Measurements from ENCODE around the gene FOXN3. TPM values are rescaled to one million over a fixed set of nuclear protein-coding genes. Genes with fewer than 3 reads are reported as not detected.

The FOXN3 gene
- total and polyA plus RNA-seq, 9 donors = 56.9 to 172 (median 99.2) TPM

DNA sequence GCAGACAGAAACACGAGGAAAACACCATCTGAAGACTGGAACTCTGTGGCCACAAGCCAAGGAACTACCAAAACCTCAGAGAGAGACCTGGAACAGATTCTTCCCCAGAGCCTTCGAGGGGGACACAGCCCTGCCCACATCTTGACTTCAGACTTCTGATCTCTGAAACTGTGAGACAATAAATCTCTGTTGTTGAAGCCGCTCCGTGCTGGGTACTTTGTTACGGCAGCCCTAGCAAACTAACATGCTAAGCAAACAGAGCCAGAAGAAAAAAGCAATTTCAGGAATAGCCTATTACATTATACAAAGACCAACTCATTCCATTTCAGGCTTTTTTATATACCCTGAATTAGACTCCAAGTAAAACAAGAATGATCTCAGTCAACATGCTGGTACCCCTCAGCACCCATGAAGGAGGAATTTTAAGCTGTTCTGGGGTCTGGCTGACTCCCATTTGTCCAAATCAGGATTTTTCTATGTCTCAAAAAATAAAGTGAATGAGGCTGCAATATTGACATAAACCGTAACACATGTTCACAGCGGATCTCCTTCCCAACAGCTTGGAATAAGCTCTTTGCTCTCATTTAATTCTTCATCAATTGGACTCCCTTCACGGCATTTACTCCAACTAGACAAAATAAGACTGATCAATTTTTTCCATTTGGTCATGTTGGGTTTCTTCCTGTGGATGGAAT, 190.1 kb downstream of the FOXN3 start:
- intact Hi-C loops (cut with DNase I) = no loop called here
- peaks cover 13% of the 10 kb centered on the region for H3K4me1 ChIP-seq (ENCODE audit: insufficient read depth)
- no peak overlapping the region for H3K4me3 ChIP-seq
- no peak for TF ChIP-seq POLR2A (IDR thresholded peaks at IDR 0.05)
- TF ChIP-seq, protein P1, sequence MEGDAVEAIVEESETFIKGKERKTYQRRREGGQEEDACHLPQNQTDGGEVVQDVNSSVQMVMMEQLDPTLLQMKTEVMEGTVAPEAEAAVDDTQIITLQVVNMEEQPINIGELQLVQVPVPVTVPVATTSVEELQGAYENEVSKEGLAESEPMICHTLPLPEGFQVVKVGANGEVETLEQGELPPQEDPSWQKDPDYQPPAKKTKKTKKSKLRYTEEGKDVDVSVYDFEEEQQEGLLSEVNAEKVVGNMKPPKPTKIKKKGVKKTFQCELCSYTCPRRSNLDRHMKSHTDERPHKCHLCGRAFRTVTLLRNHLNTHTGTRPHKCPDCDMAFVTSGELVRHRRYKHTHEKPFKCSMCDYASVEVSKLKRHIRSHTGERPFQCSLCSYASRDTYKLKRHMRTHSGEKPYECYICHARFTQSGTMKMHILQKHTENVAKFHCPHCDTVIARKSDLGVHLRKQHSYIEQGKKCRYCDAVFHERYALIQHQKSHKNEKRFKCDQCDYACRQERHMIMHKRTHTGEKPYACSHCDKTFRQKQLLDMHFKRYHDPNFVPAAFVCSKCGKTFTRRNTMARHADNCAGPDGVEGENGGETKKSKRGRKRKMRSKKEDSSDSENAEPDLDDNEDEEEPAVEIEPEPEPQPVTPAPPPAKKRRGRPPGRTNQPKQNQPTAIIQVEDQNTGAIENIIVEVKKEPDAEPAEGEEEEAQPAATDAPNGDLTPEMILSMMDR (IDR thresholded peaks at IDR 0.05) = no peak
- no peak for TF ChIP-seq EP300 (IDR thresholded peaks at IDR 0.05)
- H3K9me3 ChIP-seq = no peaks in the 10 kb centered on the region
- H3K27ac ChIP-seq = no peak overlapping the region
- no peaks in the 10 kb centered on the region for H3K27me3 ChIP-seq
- peak in 1 of 5 donors; percentile 39 for DNase-seq
- H3K36me3 ChIP-seq = no peaks in the 10 kb centered on the region
- 34 to 40% (median 37%) methylated on average over 8 of the region's 8 CpGs for WGBS, 3 donors

DNA sequence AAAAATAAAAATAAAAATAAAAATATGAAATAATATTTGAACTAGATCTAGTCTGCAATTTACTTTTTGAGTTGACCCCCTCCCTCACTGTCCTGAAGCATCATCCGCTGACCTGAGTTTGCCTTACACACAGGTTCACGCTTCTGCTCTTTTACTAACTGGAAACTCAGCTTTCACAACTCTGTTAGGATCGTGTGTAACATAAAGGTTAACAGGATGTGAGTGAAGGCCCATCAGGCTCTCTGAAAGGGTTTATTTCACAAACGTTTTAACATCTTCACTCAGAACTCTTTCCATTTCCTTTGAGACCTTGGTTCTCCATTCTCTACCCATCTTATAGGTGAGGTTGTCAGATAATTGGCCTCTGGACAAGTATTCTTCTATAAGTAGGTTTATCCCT, 191.4 kb downstream of the FOXN3 start:
- 78 to 79% (median 78%) methylated on average over 4 of the region's 4 CpGs for WGBS, 3 donors
- Histone ChIP-seq H3K9me3 (no peaks in the 10 kb centered on the region), H3K4me3 (no peak overlapping the region), H3K27me3 (no peaks in the 10 kb centered on the region), H3K27ac (no peak overlapping the region), H3K36me3 (no peaks in the 10 kb centered on the region), H3K4me1 (ENCODE audit: insufficient read depth) (peaks cover 14% of the 10 kb centered on the region)
- no peak for DNase-seq
- TF ChIP-seq POLR2A (IDR thresholded peaks at IDR 0.05) = no peak
- TF ChIP-seq, protein P1 (IDR thresholded peaks at IDR 0.05) = no peak
- TF ChIP-seq EP300 (IDR thresholded peaks at IDR 0.05) = no peak
- intact Hi-C loops (cut with DNase I) = no loop called here

DNA sequence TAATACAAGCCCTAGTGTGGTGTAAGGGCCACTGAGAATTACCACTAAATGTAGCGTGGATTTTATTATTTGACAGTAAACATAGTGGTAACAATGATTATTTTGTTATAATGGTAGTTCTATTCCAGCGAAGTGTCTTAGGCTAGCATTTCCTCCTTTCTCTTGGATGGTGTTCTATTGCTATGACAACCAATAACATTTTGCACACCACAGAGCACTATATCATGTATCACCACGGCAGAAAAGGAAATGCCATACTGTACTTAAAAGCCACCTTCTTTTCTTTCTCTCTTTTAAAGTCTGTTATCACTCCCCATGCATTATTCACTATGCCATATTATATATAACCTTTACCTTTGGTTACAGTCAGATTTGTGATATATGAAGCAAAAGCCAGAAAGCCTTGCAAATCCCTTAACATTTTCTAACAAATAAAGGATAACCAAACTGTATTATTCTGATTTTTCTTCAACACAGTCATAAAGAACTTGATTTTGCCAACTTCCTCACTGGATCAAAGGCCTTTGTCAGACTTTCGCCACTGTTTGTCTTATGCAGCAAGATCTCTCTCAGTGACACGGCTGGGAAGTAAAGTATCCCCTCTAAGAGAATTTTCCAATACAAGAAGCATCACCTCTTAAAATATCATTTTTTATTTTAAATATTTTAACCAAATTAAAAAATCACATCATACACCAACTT, 195.8 kb downstream of the FOXN3 start:
- DNase-seq = no peak
- intact Hi-C loops (cut with DNase I) = no loop called here
- no peak overlapping the region for H3K27ac ChIP-seq
- no peaks in the 10 kb centered on the region for H3K9me3 ChIP-seq
- H3K4me1 ChIP-seq (ENCODE audit: insufficient read depth) = peaks cover 3% of the 10 kb centered on the region
- H3K4me3 ChIP-seq = no peak overlapping the region
- no peaks in the 10 kb centered on the region for H3K27me3 ChIP-seq
- TF ChIP-seq POLR2A (IDR thresholded peaks at IDR 0.05) = no peak
- TF ChIP-seq, protein P1 (IDR thresholded peaks at IDR 0.05) = no peak
- H3K36me3 ChIP-seq = no peaks in the 10 kb centered on the region
- 39 to 46% (median 45%) methylated on average over 5 of the region's 5 CpGs for WGBS, 3 donors

DNA sequence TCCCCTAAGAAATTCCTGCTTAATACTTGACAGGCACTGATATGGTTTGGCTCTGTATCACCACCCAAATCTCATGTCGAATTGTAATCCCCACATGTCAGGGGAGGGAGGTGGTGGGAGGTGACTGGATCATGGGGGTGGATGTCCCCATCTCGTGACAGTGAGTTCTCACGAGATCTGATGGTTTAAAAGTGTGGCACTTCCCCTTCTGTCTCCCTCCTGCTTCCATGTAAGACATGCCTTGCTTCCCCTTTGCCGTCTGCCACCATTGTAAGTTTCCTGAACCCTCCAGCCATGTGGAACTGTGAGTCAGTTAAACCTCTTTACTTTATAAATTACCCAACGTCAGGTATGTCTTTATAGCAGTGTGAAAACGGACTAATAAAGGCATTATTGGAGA, 198.0 kb downstream of the FOXN3 start:
- no peak overlapping the region for H3K4me3 ChIP-seq
- no peaks in the 10 kb centered on the region for H3K36me3 ChIP-seq
- 82 to 92% (median 89%) methylated on average over 6 of the region's 6 CpGs for WGBS, 3 donors
- H3K27me3 ChIP-seq = no peaks in the 10 kb centered on the region
- TF ChIP-seq, protein P1 (IDR thresholded peaks at IDR 0.05) = no peak
- TF ChIP-seq POLR2A (IDR thresholded peaks at IDR 0.05) (no peak), EP300 (IDR thresholded peaks at IDR 0.05) (no peak)
- H3K4me1 ChIP-seq (ENCODE audit: insufficient read depth) = peaks cover 1% of the 10 kb centered on the region
- H3K27ac ChIP-seq = no peak overlapping the region
- intact Hi-C loops (cut with DNase I) = no loop called here
- H3K9me3 ChIP-seq = no peaks in the 10 kb centered on the region
- no peak for DNase-seq

All from ovary (tissue), 9 donors.